HG02840 (cell line): ENCODE data around the gene NRBP1.

Source experiments
- ATAC-seq: cut with Tn5 transposase; IDR thresholded peaks from one replicate; pipeline ENCODE4 v1.9.1; 2021; ENCODE audit warnings: mild to moderate bottlenecking, moderate library complexity, moderate number of reproducible peaks; ENCODE audit not compliant: unreplicated experiment, low FRiP score

Gene NRBP1

GRCh38 chr2:27428213-27428977 is at the start of gene NRBP1:
TSS of gene NRBP1 (plus strand) at chr2:27428631. CDS start at chr2:27433274, 4,643 bp downstream.
- peak; percentile 83 for ATAC-seq

- no peak for ATAC-seq
Observed at GRCh38 chr2:27378809-27379290, 49.6 kb upstream of the NRBP1 start.

- ATAC-seq: no peak
Observed at GRCh38 chr2:27379383-27379835, 49.0 kb upstream of the NRBP1 start.

GRCh38 chr2:27379836-27380625 is 48.4 kb upstream of the NRBP1 start:
- no peak for ATAC-seq

GRCh38 chr2:27380626-27381545 is 47.5 kb upstream of the NRBP1 start, which contains the start of gene ZNF513:
TSS of gene ZNF513 (minus strand) at chr2:27380734. CDS start at chr2:27380526, 208 bp downstream.
- peak; percentile 78 for ATAC-seq

GRCh38 chr2:27381577-27382181 is 46.8 kb upstream of the NRBP1 start:
- ATAC-seq: no peak

GRCh38 chr2:27390822-27391679 is 37.4 kb upstream of the NRBP1 start:
- ATAC-seq: no peak

- ATAC-seq: no peak
Observed at GRCh38 chr2:27393225-27393624, 35.2 kb upstream of the NRBP1 start.

- ATAC-seq: no peak
Observed at GRCh38 chr2:27398962-27399361, 29.5 kb upstream of the NRBP1 start.

GRCh38 chr2:27400348-27401135 is 27.9 kb upstream of the NRBP1 start:
- no peak for ATAC-seq

- ATAC-seq: no peak
Observed at GRCh38 chr2:27407798-27408491, 20.5 kb upstream of the NRBP1 start.

- ATAC-seq: peak; percentile 32
Observed at GRCh38 chr2:27408601-27409320, 19.7 kb upstream of the NRBP1 start.

GRCh38 chr2:27409321-27410073 is 18.9 kb upstream of the NRBP1 start, which contains the start of gene PPM1G:
TSS of gene PPM1G (minus strand) at chr2:27409591. CDS start at chr2:27409422, 169 bp downstream.
- peak; percentile 94 for ATAC-seq

GRCh38 chr2:27412419-27413152 is 15.8 kb upstream of the NRBP1 start:
- no peak for ATAC-seq

GRCh38 chr2:27416151-27416550 is 12.3 kb upstream of the NRBP1 start:
- no peak for ATAC-seq
